GOT3 (cell line): ENCODE results near the gene GNAZ.
"Not testable (repeated sequence)": the region's sequence is repeated elsewhere in the genome, so short reads cannot be mapped to it uniquely, and the experiment has no call there.

ENCODE experiments used
- DNase-seq: peaks from one replicate; lab custom pipeline; 2025; ENCODE audit warnings: mixed read lengths; lab: John Stamatoyannopoulos, UW

Gene GNAZ

GRCh38 chr22:23136991-23137390 is 66.7 kb downstream of the GNAZ start:
- not testable (repeated sequence) for DNase-seq

- DNase-seq: no peak
These were observed 67.1 kb downstream of the GNAZ start for GRCh38 chr22:23137468-23137867.

GRCh38 chr22:23137905-23138561 is 67.7 kb downstream of the GNAZ start:
- no peak for DNase-seq

GRCh38 chr22:23138584-23139435 is 68.5 kb downstream of the GNAZ start:
- DNase-seq: no peak

- DNase-seq: no peak
These were observed 70.1 kb downstream of the GNAZ start for GRCh38 chr22:23140385-23140784.

GRCh38 chr22:23142546-23143105 is 72.3 kb downstream of the GNAZ start:
- DNase-seq: no peak

GRCh38 chr22:23143119-23143518 is 72.8 kb downstream of the GNAZ start:
- no peak for DNase-seq

GRCh38 chr22:23144432-23144831 is 74.1 kb downstream of the GNAZ start:
- DNase-seq: no peak

GRCh38 chr22:23144932-23145877 is 74.9 kb downstream of the GNAZ start, which contains the start of gene RAB36:
TSS of gene RAB36 (plus strand) at chr22:23145477. CDS start at chr22:23146617, 1,140 bp downstream.
- peak; percentile 96 for DNase-seq

- no peak for DNase-seq
These were observed 75.7 kb downstream of the GNAZ start for GRCh38 chr22:23145878-23146470.

- DNase-seq: no peak
These were observed 76.3 kb downstream of the GNAZ start for GRCh38 chr22:23146478-23147205.

- no peak for DNase-seq
These were observed 77.5 kb downstream of the GNAZ start for GRCh38 chr22:23147617-23148387.

- no peak for DNase-seq
These were observed 79.5 kb downstream of the GNAZ start for GRCh38 chr22:23149743-23150238.

- DNase-seq: no peak
These were observed 80.4 kb downstream of the GNAZ start for GRCh38 chr22:23150762-23151161.

- no peak for DNase-seq
These were observed 81.5 kb downstream of the GNAZ start for GRCh38 chr22:23151827-23152226.

- no peak for DNase-seq
These were observed 82.2 kb downstream of the GNAZ start for GRCh38 chr22:23152238-23153114.

- DNase-seq: no peak
These were observed 83.7 kb downstream of the GNAZ start for GRCh38 chr22:23153994-23154393.

- no peak for DNase-seq
These were observed 84.1 kb downstream of the GNAZ start for GRCh38 chr22:23154461-23154860.

GRCh38 chr22:23155143-23155542 is 84.8 kb downstream of the GNAZ start:
- DNase-seq: no peak
